Prostate gland (tissue), 2 donors: Measurements from ENCODE around the gene CCAR1.

ENCODE experiments used
- CTCF ChIP-seq, 4 experiments: fragments of 200-600 bp in 2 of 4; fragments of 450-650 bp in 2 of 4; sonication (generic) in 2 of 4; IDR thresholded peaks; 1 replicate in 3 of 4; 2 replicates in 1 of 4; pipeline ENCODE4 v1.5.1; 2016 to 2019; ENCODE audit warnings: antibody characterized with exemption in 4 of 4, mild to moderate bottlenecking in 2 of 4, moderate library complexity in 2 of 4
- POLR2A ChIP-seq: fragments of 450-650 bp; IDR thresholded peaks from one replicate; pipeline ENCODE4 v1.6.1; 2016; ENCODE audit warnings: antibody characterized with exemption, mild to moderate bottlenecking
- POLR2AphosphoS5 ChIP-seq: sonication (generic); formaldehyde crosslinking; IDR thresholded peaks from one replicate; pipeline ENCODE4 v1.6.1; 2017; ENCODE audit warnings: antibody characterized with exemption

DNA sequence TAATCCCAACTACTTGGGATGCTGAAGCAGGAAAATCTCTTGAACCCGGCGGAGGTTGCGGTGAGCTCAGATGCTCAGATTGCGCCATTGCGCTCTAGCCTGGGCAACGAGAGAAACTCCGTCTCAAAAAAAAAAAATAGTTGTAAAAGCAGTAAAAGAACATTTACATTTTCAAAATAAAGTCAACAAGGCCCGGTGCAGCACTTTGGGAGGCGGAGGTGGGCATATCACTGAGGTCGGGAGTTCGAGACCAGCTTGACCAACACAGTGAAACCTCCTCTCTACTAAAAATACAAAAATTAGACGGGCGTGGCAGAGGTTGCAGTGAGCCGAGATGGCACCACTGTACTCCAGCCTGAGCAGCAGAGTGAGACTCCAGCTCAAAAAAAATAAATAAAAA lies 4.0 kb downstream of the CCAR1 start:
- TF ChIP-seq CTCF (IDR thresholded peaks at IDR 0.05) (no peak), POLR2AphosphoS5 (no peak), POLR2A (no peak)
